HUDEP-2 (cell line): ENCODE data around the gene LECT2.

Experiments used
- DNase-seq, 76 experiments: peaks; one replicate each; lab custom pipeline; 2025; ENCODE audit not compliant: unreplicated experiment in 76 of 76; lab: John Stamatoyannopoulos, UW

Gene LECT2

GRCh38 chr5:135978993-135979392 lies 24.2 kb upstream of the LECT2 start:
- no peak for DNase-seq

- no peak for DNase-seq
These were observed 23.4 kb upstream of the LECT2 start for GRCh38 chr5:135978212-135978631.

GRCh38 chr5:135977375-135977928 lies 22.7 kb upstream of the LECT2 start:
- peak in 51 of 76 experiments; percentile 1 to 71 (median 25) for DNase-seq

- DNase-seq = no peak
These were observed 21.4 kb upstream of the LECT2 start for GRCh38 chr5:135976216-135976615.

GRCh38 chr5:135975122-135975521 lies 20.3 kb upstream of the LECT2 start:
- no peak for DNase-seq

GRCh38 chr5:135974021-135974600 lies 19.3 kb upstream of the LECT2 start:
- no peak for DNase-seq

- no peak for DNase-seq
These were observed 18.7 kb upstream of the LECT2 start for GRCh38 chr5:135973323-135974020.

- no peak for DNase-seq
These were observed 16.9 kb upstream of the LECT2 start for GRCh38 chr5:135971701-135972100.

- DNase-seq = no peak
These were observed 12.0 kb upstream of the LECT2 start for GRCh38 chr5:135966790-135967189.

GRCh38 chr5:135966165-135966564 lies 11.4 kb upstream of the LECT2 start:
- DNase-seq = no peak

- DNase-seq = no peak
These were observed 10.7 kb upstream of the LECT2 start for GRCh38 chr5:135965504-135965903.

GRCh38 chr5:135964670-135965320 lies 10.0 kb upstream of the LECT2 start:
- no peak for DNase-seq

- DNase-seq = no peak
These were observed 742 bp upstream of the LECT2 start for GRCh38 chr5:135955525-135955924.

- DNase-seq = no peak
These were observed 933 bp downstream of the LECT2 start for GRCh38 chr5:135953850-135954249.

GRCh38 chr5:135952683-135953082 lies 2.1 kb downstream of the LECT2 start:
- no peak for DNase-seq

GRCh38 chr5:135951807-135952206 lies 3.0 kb downstream of the LECT2 start:
- DNase-seq = no peak

GRCh38 chr5:135951257-135951656 lies 3.5 kb downstream of the LECT2 start:
- no peak for DNase-seq

GRCh38 chr5:135950611-135951010 lies 4.2 kb downstream of the LECT2 start:
- DNase-seq = no peak

- DNase-seq = peak in 22 of 76 experiments; percentile 1 to 48 (median 19)
These were observed 9.7 kb downstream of the LECT2 start for GRCh38 chr5:135944967-135945560.

GRCh38 chr5:135944564-135944963 lies 10.2 kb downstream of the LECT2 start:
- DNase-seq = no peak

- no peak for DNase-seq
These were observed 12.5 kb downstream of the LECT2 start for GRCh38 chr5:135942202-135942771.
